Ishikawa (cell line): ENCODE data around the gene NKAIN2.

Experiments used
- CEBPB ChIP-seq: IDR thresholded peaks from 2 replicates; pipeline ENCODE4 v1.6.1; 2012
- CREB1 ChIP-seq: IDR thresholded peaks from 2 replicates; pipeline ENCODE4 v1.6.1; 2012; ENCODE audit warnings: low read depth
- EGR1 ChIP-seq: IDR thresholded peaks from 2 replicates; pipeline ENCODE4 v1.6.1; 2012
- EP300 ChIP-seq: IDR thresholded peaks from 2 replicates; pipeline ENCODE4 v1.6.1; 2012; ENCODE audit warnings: borderline replicate concordance
- FOXM1 ChIP-seq: IDR thresholded peaks from 2 replicates; pipeline ENCODE4 v1.6.1; 2012; ENCODE audit warnings: low read depth, borderline replicate concordance
- RAD21 ChIP-seq: IDR thresholded peaks from 2 replicates; pipeline ENCODE4 v1.6.1; 2012; ENCODE audit warnings: low read depth
- REST ChIP-seq: IDR thresholded peaks from 2 replicates; pipeline ENCODE4 v1.6.1; 2012; ENCODE audit warnings: low read depth, mild to moderate bottlenecking
- TAF1 ChIP-seq: IDR thresholded peaks from 2 replicates; pipeline ENCODE4 v1.6.1; 2012; ENCODE audit warnings: low read depth, mild to moderate bottlenecking
- TCF12 ChIP-seq: IDR thresholded peaks from 2 replicates; pipeline ENCODE4 v1.6.1; 2012; ENCODE audit warnings: low read depth
- TEAD4 ChIP-seq: IDR thresholded peaks from 2 replicates; pipeline ENCODE4 v1.6.1; 2012
- USF1 ChIP-seq: IDR thresholded peaks from 2 replicates; pipeline ENCODE4 v1.6.1; 2012
- YY1 ChIP-seq: IDR thresholded peaks from 2 replicates; pipeline ENCODE4 v1.6.1; 2012; ENCODE audit warnings: low read depth
- TF ChIP-seq, protein P1 (sequence below): IDR thresholded peaks from 2 replicates; pipeline ENCODE4 v1.6.1; 2012

- no peak for TF ChIP-seq TEAD4
- TF ChIP-seq, protein P1, sequence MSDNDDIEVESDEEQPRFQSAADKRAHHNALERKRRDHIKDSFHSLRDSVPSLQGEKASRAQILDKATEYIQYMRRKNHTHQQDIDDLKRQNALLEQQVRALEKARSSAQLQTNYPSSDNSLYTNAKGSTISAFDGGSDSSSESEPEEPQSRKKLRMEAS, result no peak
- no peak for TF ChIP-seq TAF1
- no peak for TF ChIP-seq YY1
- TF ChIP-seq TCF12, result no peak
- TF ChIP-seq EGR1, result no peak
- no peak for TF ChIP-seq CEBPB
- TF ChIP-seq REST, result no peak
- TF ChIP-seq FOXM1, result no peak
- TF ChIP-seq CREB1, result no peak
- no peak for TF ChIP-seq EP300
- no peak for TF ChIP-seq RAD21
- no peak for TF ChIP-seq USF1
Measured at GRCh38 chr6:124073021-124073420, 269.4 kb downstream of the NKAIN2 start.
